GM19468 (cell line): ENCODE results near the gene TOMM20.
"Not testable (repeated sequence)": the region's sequence is repeated elsewhere in the genome, so short reads cannot be mapped to it uniquely, and the experiment has no call there.

Experiments used
- ATAC-seq: cut with Tn5 transposase; IDR thresholded peaks from one replicate; pipeline ENCODE4 v1.9.1; 2021; ENCODE audit warnings: mild to moderate bottlenecking, moderate library complexity, moderate number of reproducible peaks; ENCODE audit not compliant: unreplicated experiment; ENCODE audit errors: extremely low read depth

The TOMM20 gene

DNA sequence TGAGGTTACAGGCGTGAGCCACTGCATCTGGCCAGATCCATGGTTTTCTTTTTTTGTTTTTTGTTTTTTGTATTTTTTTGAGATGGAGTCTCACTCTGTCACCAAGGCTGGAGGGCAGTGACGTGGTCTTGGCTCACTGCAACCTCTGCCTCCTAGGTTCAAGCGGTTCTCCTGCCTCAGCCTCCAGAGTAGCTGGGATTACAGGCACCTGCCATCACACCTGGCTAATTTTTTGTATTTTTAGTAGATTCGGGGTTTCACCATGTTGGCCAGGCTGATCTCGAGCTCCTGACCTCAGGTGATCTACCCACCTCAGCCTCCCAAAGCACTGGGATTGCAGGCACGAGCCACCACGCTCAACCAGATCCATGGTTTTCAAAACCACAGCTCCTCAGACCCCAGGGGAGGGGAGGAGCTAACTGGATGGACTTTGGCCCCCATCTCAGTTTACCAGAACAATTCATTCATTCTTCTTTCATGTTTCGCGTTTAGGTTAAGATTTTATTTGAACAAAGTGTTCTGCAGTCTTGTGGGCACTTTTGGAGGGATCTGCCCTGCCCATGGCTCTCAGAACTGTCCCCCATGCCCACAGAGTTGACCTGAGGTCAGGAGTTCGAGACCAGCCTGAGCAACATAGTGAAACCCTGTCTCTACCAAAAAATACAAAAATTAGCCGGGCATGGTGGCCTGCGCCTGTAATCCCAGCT lies 43.1 kb downstream of the TOMM20 start:
- ATAC-seq, result not testable (repeated sequence)

DNA sequence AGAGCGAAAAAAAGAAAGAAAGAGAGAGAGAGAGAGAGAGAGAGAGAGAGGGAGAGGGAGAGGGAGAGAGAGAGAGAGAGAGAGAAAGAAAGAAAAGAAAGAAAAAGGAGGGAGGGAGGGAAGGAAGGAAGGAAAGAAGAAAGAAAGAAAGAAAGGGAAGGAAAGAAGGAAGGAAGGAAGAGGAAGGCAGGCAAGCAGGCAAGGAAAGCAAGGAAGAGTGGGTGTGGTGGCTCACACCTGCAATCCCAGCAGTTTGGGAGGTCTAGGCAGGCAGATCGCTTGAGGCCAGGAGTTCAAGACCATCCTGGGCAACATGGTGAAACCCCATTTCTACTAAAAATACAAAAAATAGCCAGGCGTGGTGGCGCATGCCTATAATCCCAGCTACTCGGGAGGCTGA lies 47.8 kb downstream of the TOMM20 start:
- not testable (repeated sequence) for ATAC-seq

DNA sequence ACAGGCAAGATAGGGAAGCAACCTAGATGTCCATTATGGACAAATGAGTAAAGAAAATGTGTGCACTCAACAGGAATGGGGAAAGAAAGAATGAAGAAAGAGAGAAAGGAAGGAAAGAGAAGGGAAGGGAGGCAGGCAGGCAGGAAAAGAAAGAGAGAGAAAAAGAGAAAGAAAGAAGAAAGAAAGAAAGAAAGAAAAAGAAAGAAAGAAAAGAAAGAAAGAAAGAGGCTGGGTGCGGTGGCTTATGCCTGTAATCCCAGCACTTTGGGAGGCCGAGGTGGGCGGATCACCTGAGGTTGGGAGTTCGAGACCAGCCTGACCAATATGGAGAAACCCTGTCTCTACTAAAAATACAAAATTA lies 48.4 kb downstream of the TOMM20 start:
- ATAC-seq, result not testable (repeated sequence)

DNA sequence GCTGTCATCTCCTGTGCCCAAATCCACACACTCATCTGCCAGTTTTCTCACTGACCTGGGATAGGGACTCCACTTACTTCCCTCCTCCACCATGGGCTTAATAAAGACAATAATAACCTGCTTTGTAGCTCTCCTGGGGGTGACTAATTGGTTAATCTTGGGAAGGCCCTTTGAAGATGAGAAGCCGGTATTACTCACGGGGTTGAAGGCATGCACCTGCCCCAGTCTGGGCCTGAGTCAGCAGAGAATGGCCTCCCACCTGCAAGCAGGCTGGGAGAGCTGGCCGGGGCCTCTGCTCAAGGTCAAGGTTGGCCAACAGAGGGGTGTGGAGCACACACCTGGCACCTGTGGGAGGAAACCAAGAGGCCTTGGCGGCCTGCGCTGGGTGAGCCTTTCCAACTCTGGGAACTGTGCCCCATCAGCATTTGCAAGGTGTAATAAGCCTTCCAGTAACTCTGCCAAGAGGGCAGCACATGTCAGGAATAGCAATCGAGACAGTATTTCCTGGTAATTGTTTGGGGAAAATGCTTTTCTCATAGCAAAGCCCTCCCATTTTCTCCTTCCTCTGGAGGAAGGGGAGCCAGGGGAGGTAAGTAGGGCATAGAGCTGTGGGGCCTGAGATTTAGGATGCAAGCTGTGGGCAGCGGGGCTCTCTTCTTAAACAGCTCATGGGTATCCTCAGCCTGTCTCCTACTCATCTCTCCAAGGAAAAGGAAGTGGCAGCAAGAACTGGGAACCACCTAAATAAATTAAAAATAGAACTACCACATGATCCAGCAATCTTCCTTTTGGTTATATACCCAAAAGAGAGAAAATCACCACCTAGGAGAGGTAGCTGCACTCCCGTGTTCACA lies 49.0 kb downstream of the TOMM20 start:
- ATAC-seq, result no peak

DNA sequence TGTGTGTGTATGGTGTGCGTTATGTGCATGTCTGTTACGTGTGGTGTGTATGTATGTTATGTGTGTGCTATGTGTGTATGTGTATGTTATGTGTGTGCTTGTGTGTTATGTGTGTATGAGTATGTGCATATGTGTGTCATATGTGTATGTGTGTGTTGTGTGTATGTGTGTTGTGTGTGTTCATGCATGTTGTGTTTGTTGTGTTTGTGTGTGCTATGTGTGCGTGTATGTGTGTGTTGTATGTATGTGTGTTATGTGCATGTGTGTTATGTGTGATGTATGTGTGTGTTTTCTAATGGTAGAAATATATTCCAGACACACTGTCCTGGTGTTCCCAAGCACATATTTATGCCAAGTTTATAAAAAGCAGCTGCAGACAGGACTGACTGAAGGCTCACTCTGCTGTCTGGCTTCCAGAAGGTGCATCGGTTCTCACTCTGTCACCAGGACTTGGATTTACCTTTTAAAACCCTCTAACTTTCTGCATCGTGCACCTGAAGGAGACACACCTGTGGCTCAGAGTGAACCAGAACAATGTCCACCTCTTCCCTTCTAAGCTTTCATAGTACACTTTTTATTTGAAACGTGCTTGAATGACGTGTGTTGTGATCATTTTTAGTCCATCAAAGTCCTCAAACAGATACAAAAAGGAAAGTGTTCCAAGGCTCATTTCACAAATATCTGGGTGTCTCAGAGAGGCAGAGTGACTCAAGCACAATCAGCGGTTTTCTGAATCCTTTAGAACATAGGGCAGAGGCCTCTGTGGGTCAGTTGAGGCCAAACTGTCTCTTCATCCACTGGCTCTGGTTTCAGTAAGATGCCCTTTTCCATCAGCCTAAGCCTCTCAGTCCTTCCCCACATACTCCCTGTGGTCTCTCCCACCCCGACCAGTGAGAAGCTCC lies 49.9 kb downstream of the TOMM20 start:
- ATAC-seq, result no peak

DNA sequence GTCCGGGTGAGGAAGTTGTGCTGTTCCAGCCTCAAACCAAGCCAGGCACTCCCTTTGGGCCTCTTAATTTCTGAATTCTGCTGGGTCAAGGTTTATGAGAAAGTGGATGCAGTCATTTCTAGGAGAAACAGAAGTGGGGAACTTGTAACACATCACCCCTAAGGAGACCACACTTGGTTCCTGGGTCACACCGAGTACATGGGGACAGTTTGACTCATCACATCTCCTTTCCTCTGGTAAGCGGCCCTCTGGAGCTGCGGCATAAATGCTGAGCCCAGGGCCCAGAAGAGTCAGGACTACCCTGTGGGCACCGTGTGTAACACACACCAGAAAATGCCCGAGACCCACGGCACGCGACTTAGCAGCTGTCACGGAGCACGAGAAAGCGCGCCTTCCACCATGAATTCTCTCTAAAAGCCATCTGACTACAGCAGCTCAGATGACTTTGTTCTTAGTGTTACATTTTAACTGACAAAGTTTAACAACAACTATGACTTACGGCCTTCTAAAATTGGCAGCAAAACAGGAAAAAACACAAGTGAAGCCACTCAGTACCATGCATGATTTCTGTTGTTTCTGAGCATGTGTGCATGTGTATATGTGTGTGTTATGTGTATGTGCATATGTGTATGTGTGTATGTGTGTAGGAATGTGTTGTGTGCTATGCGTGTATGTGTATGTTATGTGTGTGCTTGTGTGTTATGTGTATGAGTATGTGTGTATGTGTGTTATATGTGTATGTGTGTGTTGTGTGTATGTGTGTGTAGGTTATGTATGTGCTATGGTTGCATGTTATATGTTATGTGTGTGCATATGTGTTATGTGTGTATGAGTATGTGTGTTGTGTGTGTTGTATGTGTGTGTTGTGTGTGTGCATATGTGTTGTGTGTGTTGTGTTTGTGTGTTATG lies 50.8 kb downstream of the TOMM20 start:
- ATAC-seq, result peak; percentile 26

DNA sequence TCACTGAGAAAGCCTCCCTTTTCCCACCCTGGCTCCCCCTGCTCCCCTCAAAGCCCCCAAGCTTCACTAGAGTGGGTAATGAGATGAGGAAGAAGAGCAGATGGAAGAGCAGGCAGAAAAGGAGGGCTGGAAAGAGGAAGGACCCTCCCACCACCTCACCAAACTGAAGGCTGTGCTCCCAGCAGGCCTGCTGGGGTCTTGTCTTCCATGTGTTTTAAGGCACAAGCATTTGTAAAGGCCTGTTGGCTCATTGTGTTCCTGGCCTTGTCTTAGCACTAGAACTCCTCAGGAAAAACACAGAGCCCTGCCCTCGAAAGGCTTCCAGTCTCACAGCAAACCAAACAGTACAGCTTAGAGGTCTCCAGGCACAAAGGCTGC lies 51.5 kb downstream of the TOMM20 start:
- ATAC-seq, result no peak

DNA sequence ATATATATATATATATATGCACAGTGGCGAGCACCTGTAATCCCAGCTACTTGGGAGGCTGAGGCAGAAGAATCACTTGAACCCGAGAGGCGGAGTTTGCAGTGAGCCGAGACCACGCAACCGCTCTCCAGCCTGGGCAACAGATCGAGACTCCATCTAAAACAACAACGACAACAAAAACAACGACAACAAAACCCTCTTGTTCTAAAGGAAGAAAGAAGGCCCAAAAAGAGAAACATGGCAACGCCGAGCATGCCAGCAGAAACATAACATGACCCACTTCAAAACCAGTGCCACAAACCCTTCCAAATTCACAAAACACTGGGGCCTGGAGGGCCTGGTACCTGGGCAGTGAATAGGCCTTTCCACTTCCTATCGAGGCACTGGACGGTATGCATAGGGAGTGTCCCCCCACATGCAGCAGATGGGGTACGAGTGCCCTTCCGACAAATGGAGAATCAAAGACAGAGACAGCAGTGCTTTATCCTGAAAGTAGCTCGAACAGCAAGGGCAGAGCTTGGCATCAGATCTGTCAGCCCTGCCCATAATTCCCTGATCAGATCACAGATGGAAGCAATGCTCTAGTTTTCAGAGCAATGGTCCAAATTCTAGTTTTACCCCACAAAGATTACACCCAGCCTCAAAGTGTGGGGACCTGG lies 52.0 kb downstream of the TOMM20 start:
- no peak for ATAC-seq

DNA sequence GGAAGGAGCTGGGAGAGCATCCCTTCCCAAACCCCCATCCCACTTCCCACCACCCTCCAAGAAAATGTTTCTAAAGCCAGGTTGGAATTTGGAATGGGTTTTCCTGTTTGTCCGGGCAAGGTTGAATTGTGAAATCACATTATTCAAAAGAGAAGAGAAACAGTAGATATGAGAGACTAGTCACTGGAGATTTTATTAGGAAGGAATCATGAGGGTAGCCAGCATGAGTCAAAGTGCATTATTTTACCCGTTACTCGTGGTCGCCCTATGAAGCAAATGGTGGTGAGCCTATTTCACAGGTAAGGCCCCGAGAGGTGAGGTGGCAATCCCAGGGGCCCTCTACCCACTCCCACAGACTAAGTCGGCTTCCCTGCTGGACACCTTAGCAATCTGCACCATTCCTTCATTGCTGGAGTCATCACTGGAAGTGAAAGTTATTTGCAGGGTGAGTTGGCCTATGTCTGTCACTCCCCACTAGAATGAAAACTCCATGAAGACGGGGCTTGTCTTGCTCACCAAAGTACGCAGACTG lies 52.8 kb downstream of the TOMM20 start:
- no peak for ATAC-seq

DNA sequence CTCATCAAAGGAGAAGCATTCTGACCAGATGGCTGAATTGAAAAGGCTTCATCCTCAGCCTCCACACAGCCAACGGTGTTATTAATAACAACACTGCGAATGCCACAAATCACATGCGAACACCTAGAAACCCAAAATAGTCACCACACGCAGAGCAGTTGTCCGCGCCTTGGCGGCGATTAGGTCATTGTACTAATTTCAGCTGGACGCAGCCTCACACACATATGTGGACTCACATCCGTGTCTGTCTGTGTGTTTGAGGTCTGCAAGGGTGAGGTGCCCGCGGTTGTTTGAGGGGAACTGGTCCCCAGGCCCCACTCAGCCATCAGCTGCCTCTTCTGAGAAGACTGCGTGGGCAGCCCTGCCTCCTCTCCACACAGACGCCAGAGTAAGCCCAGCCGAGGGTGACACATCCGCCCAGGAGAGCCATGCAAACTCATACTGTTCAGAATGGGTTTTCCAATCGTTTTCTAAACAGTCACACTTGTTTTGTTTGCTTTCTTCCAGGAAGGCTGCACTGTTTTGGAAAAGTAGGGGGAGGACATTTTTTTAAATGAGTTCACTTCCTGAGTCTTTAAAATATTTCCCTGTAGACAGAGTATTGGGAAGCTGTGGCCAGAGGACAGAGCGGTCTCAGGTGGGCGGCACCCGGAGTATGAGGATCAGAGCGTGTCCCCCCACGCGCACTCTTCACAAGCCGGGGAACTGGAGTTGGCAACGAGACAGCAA lies 53.4 kb downstream of the TOMM20 start:
- ATAC-seq, result peak; percentile 70

DNA sequence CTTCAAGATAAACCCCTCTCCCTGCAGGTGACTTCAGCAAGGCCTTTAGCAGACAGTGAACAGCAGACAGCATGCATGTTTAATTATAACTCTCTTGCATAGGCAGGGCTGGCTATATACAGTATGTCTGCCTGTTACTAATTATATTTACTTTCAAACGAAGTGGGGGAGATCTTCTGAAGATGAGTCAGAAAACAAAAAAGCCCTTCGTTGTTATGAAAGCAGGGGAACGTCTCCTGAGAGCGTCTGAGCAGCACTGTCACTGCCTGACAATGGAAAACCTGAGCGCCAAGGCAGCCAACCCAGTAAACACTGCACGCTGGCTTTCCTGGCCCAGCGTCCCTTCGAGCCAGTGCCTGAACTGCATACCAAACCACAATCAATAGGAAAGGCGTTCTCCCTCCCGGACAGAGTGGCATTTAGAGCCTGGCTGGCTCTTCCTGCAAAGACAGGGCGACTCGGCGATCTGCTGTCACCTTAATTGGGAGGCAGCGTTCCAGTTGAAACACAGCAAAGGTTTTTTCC lies 54.1 kb downstream of the TOMM20 start:
- no peak for ATAC-seq

DNA sequence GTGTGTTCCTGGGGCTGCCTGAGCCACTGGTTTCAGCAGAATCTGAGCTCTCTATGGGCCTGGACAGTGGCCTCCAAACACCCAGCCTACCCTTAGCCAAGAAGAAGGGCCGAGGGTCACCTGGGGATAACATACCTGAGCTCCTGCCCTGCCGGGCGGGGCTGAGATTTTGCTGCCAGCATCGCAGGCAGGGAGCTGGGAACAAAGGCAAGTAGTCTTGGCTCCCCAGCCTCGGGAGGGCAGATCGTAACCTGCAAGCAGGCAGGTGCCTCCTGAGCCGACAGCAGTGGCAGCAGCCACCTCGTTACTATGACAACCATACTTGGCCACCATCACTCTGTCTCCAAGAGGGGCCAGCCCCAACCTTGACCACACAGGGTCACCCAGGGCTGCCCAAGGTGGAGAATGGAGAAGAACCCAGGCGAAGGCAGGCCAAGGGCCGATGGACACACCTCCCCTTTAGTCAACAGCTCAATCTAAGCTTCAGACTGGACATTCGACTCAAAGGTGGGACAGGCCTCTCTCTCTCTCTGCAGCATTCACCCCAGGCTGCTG lies 54.6 kb downstream of the TOMM20 start:
- ATAC-seq, result no peak

DNA sequence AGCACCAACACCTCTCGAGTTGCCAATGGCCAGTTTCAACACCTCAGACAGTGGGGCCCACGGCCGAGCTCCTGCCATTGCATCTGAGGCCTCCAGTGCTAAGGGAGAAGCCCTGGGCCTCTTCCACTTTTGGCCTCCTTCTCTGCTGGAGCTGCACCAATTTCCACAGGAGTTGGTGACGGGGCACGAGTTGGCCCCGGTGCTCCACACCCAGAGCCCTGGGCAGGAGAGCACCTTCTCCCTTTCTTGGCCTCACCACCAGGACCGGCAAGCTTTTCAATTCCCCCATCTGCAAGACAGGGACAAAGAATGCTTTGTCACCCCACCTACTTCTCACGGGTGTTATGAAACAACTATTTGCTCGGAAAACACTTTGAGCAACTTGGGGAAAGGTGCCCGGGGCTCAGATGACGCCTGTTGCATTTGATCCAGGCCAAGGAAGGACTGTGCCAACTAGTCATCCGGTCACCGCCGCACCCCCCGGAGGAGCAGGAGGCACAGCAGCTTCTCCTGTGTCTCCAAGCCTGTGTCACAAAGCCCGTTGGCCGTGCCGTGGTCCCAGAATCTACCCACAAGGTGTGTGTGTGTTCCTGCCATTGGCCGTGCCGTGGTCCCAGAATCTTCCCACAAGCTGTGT lies 55.2 kb downstream of the TOMM20 start:
- no peak for ATAC-seq

DNA sequence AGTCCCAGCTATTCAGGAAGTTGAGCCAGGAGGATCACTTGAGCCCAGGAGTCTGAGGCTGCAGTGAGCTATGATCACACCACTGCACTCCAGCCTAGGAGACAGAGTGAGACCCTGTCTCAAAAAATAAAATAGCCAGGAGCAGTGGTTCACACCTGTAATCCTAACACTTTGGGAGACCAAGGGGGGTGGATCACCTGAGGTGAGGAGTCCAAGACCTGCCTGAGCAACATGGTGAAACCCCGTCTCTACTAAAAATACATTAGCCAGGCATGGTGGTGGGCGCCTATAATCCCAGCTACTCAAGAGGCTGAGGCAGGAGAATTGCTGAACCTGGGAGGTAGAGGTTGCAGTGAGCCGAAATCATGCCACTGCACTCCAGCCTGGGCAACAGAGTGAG lies 56.1 kb downstream of the TOMM20 start:
- ATAC-seq, result not testable (repeated sequence)

DNA sequence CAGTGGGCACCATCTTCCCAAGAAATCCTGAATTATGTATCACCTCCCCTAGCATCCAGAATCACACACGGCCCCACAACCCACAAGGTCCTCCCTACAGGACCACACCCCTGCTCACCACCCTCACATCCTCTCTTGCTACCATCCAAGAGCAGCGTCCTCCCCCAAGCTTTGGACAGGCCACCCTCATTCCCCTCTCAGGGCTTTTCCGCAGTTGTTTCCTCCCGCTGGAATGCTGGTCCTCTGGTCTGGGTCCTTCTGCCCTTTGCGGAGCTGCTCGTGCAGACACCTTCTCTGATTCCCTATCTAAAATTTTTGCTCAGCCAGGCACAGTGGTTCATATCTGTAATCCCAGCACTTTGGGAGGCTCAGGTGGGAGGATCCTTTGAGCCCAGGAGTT lies 56.5 kb downstream of the TOMM20 start:
- no peak for ATAC-seq

DNA sequence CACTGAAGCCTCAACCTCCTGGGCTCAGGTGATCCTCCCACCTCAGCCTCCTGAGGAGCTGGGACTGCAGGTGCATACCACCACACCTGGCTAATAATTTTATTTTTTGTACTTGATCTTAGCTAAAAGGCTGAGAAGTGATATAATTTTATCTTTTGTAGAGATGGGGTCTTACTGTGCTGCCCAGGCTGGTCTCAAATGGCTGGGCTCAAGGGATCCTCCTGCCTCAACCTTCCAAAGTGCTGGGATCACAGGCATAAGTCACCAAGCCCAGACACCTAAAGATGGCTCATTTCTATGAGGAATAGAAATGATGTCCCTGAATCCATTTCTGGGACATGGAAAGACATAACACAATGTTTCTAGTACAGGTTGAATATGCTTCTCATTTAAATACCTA lies 57.8 kb downstream of the TOMM20 start:
- ATAC-seq, result no peak
